ENCODE results near the gene TMEM219. TPM values are rescaled to one million over a fixed set of nuclear protein-coding genes. Genes with fewer than 3 reads are reported as not detected.

TMEM219 gene
- total and polyA plus RNA-seq, 2 donors from 2014 or later = 127 to 288 TPM

DNA sequence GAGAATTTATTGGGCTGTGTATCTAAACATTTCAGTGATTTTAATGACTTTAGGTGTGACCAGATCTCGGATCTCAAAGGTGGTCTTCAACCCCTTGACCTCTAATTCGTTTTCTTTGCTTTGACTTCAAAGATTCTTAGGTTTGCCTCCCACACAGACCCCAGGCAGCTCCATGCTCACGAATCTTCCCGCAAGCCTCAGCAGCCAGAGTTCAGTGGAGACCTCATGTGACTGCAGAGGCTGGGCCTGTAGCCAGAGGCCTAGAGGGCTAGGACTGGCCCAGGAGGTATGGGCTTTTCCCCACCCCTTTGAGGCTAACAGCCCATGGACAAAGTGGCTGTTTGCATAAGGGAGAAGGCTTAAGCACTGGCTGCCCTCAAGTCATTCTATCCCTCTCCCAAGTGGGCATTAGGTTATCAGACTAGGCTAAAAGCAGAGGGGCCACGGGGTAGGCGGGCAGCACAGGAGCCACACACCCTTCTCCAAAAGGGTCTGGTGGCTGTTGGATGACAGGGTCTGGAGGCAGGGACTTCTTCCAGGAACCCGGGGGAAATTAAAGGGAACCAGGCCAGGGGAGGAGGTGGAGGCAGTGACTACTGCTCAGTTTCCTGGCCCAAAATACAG lies 30.6 kb downstream of the TMEM219 start:
- Histone ChIP-seq H3K36me3 (ENCODE audit: control insufficient read depth in 2 of 3, insufficient read depth in 3 of 3, low read length in 3 of 3) (peaks cover 0 to 24% (median 14%) of the 10 kb centered on the region in 3 donors), H3K9me3 (ENCODE audit: control insufficient read depth in 2 of 3, insufficient read depth in 1 of 3, low read length in 3 of 3) (no peaks in the 10 kb centered on the region), H3K4me3 (ENCODE audit: low read length in 3 of 3) (no peak overlapping the region), H3K4me1 (ENCODE audit: control insufficient read depth in 2 of 3, insufficient read depth in 2 of 3, low read depth in 1 of 3, low read length in 3 of 3) (peaks cover 0 to 16% (median 14%) of the 10 kb centered on the region in 3 donors), H3K27me3 (ENCODE audit: control insufficient read depth, insufficient read depth, low read length) (no peaks in the 10 kb centered on the region), H3K9ac (ENCODE audit: low read length in 3 of 3) (no peak overlapping the region), H3K27ac (ENCODE audit: low read depth in 2 of 2, low read length in 2 of 2) (no peak overlapping the region)
- TF ChIP-seq, protein P1, sequence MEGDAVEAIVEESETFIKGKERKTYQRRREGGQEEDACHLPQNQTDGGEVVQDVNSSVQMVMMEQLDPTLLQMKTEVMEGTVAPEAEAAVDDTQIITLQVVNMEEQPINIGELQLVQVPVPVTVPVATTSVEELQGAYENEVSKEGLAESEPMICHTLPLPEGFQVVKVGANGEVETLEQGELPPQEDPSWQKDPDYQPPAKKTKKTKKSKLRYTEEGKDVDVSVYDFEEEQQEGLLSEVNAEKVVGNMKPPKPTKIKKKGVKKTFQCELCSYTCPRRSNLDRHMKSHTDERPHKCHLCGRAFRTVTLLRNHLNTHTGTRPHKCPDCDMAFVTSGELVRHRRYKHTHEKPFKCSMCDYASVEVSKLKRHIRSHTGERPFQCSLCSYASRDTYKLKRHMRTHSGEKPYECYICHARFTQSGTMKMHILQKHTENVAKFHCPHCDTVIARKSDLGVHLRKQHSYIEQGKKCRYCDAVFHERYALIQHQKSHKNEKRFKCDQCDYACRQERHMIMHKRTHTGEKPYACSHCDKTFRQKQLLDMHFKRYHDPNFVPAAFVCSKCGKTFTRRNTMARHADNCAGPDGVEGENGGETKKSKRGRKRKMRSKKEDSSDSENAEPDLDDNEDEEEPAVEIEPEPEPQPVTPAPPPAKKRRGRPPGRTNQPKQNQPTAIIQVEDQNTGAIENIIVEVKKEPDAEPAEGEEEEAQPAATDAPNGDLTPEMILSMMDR (IDR thresholded peaks at IDR 0.05; ENCODE audit: borderline replicate concordance, extremely low read depth, insufficient read depth) = no peak
- DNase-seq (peak in 3 of 5 donors; percentile 47 to 72 (median 59)), FAIRE-seq (no peak)
- intact Hi-C loops (cut with DNase I) = no loop called here

DNA sequence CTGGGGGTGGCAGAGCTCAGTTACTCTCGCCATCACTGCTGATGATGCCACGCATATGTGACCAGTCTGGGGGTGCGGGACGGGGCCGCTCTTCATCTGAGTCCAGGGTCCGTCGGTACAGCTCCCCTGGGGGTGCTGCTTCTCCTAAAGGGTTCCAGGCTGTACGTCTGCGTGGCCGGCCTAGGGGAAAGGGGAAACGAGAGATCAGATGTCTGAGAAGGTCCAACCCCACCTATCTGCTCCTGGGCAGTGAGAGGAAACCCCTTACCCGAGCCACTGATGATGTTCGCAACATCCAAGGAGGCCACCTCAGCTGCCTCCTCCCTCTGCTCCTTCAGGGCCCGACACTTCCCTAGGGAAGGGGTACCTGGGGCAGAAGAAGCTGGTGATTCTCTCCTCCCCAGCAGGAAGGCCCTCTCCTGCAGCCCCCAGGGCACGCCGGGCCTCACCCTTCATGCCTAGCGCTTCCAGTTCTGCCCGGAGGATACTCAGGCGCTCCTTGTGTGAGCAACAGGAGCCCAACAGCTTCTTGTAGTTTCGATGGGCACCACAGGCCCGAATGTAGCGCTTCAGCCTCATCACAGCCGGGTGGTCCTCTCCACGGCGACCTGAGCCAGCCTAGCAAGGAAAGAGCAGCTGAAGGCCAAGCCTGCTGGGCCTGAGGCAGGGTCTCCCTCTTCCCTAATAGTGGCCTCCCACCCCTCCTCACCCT lies 31.5 kb downstream of the TMEM219 start:
- H3K4me3 ChIP-seq (ENCODE audit: low read length in 3 of 3) = no peak overlapping the region
- TF ChIP-seq, protein P1 (IDR thresholded peaks at IDR 0.05; ENCODE audit: borderline replicate concordance, extremely low read depth, insufficient read depth) = no peak
- DNase-seq (peak in 1 of 5 donors; percentile 72), FAIRE-seq (no peak)
- intact Hi-C loops (cut with DNase I) = no loop called here
- H3K4me1 ChIP-seq (ENCODE audit: control insufficient read depth in 2 of 3, insufficient read depth in 2 of 3, low read depth in 1 of 3, low read length in 3 of 3) = peaks cover 0 to 16% (median 14%) of the 10 kb centered on the region in 3 donors
- no peaks in the 10 kb centered on the region for H3K27me3 ChIP-seq (ENCODE audit: control insufficient read depth, insufficient read depth, low read length)
- H3K36me3 ChIP-seq (ENCODE audit: control insufficient read depth in 2 of 3, insufficient read depth in 3 of 3, low read length in 3 of 3) = peaks cover 0 to 20% (median 13%) of the 10 kb centered on the region in 3 donors
- H3K9ac ChIP-seq (ENCODE audit: low read length in 3 of 3) = no peak overlapping the region
- no peaks in the 10 kb centered on the region for H3K9me3 ChIP-seq (ENCODE audit: control insufficient read depth in 2 of 3, insufficient read depth in 1 of 3, low read length in 3 of 3)
- H3K27ac ChIP-seq (ENCODE audit: low read depth in 2 of 2, low read length in 2 of 2) = no peak overlapping the region

DNA sequence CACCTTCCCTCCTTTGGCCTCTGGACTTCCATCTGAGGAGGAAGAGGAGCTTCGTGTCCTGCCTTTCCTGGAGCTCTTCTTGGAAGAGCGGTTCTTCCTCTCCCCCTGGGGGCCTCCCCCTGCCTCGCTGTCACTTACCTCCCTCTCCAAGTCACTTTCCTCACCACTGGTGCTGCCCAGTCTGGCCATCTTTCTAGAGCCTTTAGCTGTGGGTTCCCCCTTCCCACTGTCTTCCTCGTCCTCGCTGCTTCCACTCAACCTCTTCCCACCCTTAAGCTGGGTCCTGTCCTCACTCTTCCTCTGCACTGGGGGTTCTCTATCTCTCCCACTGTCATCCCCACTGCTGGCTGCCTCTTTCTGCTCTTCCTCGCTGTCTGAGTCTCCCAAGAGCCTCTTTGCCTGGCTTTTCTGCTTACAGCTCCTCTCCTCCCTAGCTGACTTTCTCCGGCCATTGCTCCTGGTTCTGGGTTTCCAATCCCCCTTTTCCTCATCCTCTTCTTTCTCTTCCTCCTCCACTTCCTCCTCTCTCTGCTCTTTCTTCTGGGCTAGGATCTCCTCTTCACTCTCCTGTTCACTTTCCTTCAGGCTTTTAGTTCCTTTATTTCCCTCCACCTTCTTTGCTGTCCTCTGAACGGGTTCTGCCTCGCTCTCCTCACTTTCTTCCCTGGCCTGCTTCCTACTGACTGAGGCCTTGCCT lies 32.2 kb downstream of the TMEM219 start:
- Histone ChIP-seq H3K4me3 (ENCODE audit: low read length in 3 of 3) (peak overlapping the region in 1 of 3 donors; percentile 99), H3K36me3 (ENCODE audit: control insufficient read depth in 2 of 3, insufficient read depth in 3 of 3, low read length in 3 of 3) (peaks cover 0 to 18% (median 7%) of the 10 kb centered on the region in 3 donors), H3K4me1 (ENCODE audit: control insufficient read depth in 2 of 3, insufficient read depth in 2 of 3, low read depth in 1 of 3, low read length in 3 of 3) (peaks cover 0 to 16% (median 14%) of the 10 kb centered on the region in 3 donors), H3K9me3 (ENCODE audit: control insufficient read depth in 2 of 3, insufficient read depth in 1 of 3, low read length in 3 of 3) (no peaks in the 10 kb centered on the region), H3K9ac (ENCODE audit: low read length in 3 of 3) (no peak overlapping the region), H3K27me3 (ENCODE audit: control insufficient read depth, insufficient read depth, low read length) (no peaks in the 10 kb centered on the region), H3K27ac (ENCODE audit: low read depth in 2 of 2, low read length in 2 of 2) (no peak overlapping the region)
- intact Hi-C loops (cut with DNase I) = no loop called here
- FAIRE-seq (no peak), DNase-seq (no peak)
- TF ChIP-seq, protein P1 (IDR thresholded peaks at IDR 0.05; ENCODE audit: borderline replicate concordance, extremely low read depth, insufficient read depth) = no peak

Data from kidney (tissue), 14 donors.